Activated naive CD4-positive, alpha-beta T cell treated with anti-CD3 and anti-CD28 coated beads, Interleukin-2, amount 50 U/mL, for 24 hours (primary cell): ENCODE results near the gene DPP10.

Experiments used
- H3K27ac Mint-ChIP-seq: one replicate; pipeline ENCODE4 v1.8.0; 2021; ENCODE audit warnings: mild to moderate bottlenecking, mixed read lengths
- H3K27me3 Mint-ChIP-seq: one replicate; pipeline ENCODE4 v1.8.0; 2021; ENCODE audit warnings: mixed read lengths
- H3K36me3 Mint-ChIP-seq: one replicate; pipeline ENCODE4 v1.8.0; 2021; ENCODE audit warnings: mixed read lengths
- H3K4me1 Mint-ChIP-seq: one replicate; pipeline ENCODE4 v1.8.0; 2021; ENCODE audit warnings: mixed read lengths
- H3K4me3 Mint-ChIP-seq: one replicate; pipeline ENCODE4 v1.8.0; 2021; ENCODE audit warnings: mild to moderate bottlenecking, mixed read lengths
- H3K9me3 Mint-ChIP-seq: one replicate; pipeline ENCODE4 v1.8.0; 2021; ENCODE audit warnings: mixed read lengths

DPP10 gene

DNA sequence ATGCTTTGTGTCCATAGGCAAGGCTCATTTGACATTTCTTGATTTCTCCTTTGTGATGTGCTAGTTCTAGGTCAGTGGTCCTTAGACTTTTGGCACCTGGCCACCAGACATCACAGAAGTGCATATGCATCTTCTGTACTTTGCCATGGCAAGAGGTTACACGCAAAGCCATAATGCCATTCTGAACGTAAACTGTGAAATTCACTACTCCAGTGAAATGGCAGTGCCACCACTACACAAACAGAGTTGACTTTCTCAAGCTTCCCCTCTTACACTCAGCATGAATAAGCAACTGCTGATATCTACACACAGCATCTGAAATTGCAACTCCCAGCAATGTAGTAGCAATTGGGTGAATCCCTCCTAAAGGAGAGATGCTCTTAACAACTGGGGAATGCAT, 729.3 kb downstream of the DPP10 start:
- no peaks in the 10 kb centered on the region for H3K27me3 Mint-ChIP-seq
- H3K36me3 Mint-ChIP-seq = no peaks in the 10 kb centered on the region
- no peak overlapping the region for H3K27ac Mint-ChIP-seq
- H3K4me3 Mint-ChIP-seq = no peak overlapping the region
- H3K9me3 Mint-ChIP-seq = no peaks in the 10 kb centered on the region
- no peaks in the 10 kb centered on the region for H3K4me1 Mint-ChIP-seq

DNA sequence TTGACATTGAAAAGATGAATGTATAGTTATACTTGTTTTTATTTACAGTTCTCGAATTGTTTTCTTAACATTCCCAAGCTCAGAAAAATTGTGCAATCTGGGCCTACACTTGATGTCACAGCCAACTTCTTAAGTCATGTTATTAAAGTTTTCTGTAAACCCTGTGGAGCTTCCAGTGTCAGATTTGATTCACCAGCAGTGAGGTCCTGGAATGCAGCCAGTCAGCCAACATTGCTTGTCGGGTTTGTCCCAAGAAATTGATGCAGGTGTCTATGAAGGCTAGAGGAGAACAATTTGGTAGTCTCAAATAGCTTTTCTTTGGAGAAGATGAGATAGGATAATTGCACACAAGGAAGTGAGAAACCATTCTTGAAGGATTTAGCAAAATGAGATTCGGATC, 732.2 kb downstream of the DPP10 start:
- no peak overlapping the region for H3K27ac Mint-ChIP-seq
- no peaks in the 10 kb centered on the region for H3K4me1 Mint-ChIP-seq
- H3K9me3 Mint-ChIP-seq = peaks cover 4% of the 10 kb centered on the region
- H3K27me3 Mint-ChIP-seq = no peaks in the 10 kb centered on the region
- no peaks in the 10 kb centered on the region for H3K36me3 Mint-ChIP-seq
- no peak overlapping the region for H3K4me3 Mint-ChIP-seq

DNA sequence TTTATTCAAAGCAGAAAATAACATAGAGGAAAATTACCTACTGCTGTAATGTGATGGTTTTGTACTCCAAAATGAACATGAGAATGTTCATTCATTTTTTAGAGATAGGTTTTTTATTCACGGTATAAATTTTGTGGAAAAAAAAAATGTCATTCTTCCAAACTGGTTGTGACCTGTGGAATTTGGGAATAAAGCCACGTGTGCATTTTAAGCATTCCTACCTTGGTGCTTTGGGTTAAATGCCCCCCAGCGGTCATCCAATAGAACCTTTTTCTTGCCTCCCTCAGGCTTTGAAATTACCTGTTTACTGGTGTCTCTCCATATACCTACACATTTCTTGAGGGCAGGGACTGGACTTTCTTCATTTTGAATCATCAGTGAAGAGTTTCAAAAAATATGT, 740.7 kb downstream of the DPP10 start:
- H3K4me1 Mint-ChIP-seq = no peaks in the 10 kb centered on the region
- peaks cover 9% of the 10 kb centered on the region for H3K9me3 Mint-ChIP-seq
- H3K36me3 Mint-ChIP-seq = no peaks in the 10 kb centered on the region
- no peak overlapping the region for H3K27ac Mint-ChIP-seq
- H3K4me3 Mint-ChIP-seq = no peak overlapping the region
- H3K27me3 Mint-ChIP-seq = no peaks in the 10 kb centered on the region

DNA sequence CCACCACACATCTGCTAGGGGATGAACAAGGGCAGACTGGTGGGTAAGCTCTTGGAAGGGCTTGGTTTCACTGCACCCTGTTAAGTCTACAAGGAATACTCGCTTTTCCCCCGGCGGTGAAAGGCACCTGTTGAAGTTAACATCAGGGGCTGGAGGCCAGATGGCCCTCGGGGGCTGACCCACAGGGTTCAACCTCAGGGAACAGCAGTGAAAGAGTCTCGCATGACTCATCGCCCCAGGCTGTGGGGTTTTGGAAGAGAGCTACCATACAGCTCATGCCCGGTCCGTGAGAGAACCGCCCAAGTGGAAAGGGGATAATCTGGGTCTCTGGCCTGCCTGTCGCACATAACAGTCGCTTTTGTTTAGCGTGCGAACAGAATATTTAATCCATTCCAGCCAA, 748.0 kb downstream of the DPP10 start:
- Mint-ChIP-seq H3K36me3 (no peaks in the 10 kb centered on the region), H3K27me3 (no peaks in the 10 kb centered on the region), H3K27ac (no peak overlapping the region), H3K4me3 (no peak overlapping the region), H3K9me3 (peaks cover 15% of the 10 kb centered on the region), H3K4me1 (no peaks in the 10 kb centered on the region)

DNA sequence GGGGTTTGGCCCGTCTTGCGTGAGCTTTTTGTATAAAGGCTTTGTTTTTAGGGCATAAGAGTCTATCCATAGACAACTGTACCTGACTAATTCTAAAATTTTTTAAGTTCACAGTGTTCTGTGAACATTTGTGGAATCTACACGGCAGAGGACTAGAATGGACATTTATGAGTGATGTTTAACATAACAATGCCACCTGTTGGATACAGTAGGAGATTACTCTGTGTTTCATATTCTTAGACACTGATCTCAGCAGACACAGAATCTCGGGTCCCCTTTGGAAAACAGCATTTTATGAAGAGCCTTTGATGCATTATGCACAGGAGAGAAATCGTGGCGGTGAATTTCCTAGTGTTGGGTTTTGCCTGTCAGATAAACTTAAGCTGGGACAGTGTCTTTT, 752.2 kb downstream of the DPP10 start:
- no peak overlapping the region for H3K4me3 Mint-ChIP-seq
- no peaks in the 10 kb centered on the region for H3K36me3 Mint-ChIP-seq
- no peaks in the 10 kb centered on the region for H3K9me3 Mint-ChIP-seq
- no peak overlapping the region for H3K27ac Mint-ChIP-seq
- H3K4me1 Mint-ChIP-seq = no peaks in the 10 kb centered on the region
- no peaks in the 10 kb centered on the region for H3K27me3 Mint-ChIP-seq

DNA sequence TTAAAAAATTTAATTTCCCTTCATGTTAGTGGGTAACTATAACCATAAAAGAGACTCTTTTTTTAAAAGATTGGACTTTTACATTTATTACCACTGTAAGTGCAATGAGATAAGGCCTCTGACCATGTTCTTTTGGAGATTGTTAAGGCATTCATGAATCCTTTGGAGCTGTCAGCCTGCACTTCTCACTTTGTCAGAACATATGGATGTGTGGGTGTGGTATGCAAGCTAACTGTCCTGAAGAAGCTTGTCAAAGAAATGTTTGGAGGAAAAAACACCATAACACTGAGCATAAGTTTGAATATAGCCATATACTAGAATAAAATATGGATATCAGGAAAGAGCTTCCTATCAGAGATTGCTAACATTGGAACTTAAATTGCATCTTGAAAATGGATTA, 754.1 kb downstream of the DPP10 start:
- no peaks in the 10 kb centered on the region for H3K4me1 Mint-ChIP-seq
- no peaks in the 10 kb centered on the region for H3K27me3 Mint-ChIP-seq
- no peaks in the 10 kb centered on the region for H3K36me3 Mint-ChIP-seq
- no peaks in the 10 kb centered on the region for H3K9me3 Mint-ChIP-seq
- H3K4me3 Mint-ChIP-seq = no peak overlapping the region
- H3K27ac Mint-ChIP-seq = no peak overlapping the region

DNA sequence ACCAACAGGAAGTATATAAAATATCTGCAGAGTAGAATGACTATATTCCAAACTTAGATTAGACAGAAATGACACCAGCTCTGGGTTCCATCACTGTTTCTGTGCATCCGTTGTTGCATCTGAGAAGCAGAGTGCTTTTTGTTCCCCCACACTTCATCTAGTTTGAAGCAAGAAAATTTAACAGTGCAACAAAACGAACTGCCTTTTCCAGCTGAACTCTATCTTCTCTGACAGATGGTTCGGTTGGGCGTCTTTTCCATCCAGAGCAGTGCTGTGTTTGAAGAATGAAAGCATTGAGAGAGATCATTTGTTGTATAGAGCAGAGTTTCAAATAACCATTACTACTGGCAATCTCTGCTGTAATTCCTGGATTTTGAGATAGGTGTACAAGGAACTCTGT, 757.5 kb downstream of the DPP10 start:
- H3K4me1 Mint-ChIP-seq = no peaks in the 10 kb centered on the region
- no peak overlapping the region for H3K27ac Mint-ChIP-seq
- no peaks in the 10 kb centered on the region for H3K9me3 Mint-ChIP-seq
- H3K27me3 Mint-ChIP-seq = no peaks in the 10 kb centered on the region
- H3K36me3 Mint-ChIP-seq = no peaks in the 10 kb centered on the region
- no peak overlapping the region for H3K4me3 Mint-ChIP-seq

DNA sequence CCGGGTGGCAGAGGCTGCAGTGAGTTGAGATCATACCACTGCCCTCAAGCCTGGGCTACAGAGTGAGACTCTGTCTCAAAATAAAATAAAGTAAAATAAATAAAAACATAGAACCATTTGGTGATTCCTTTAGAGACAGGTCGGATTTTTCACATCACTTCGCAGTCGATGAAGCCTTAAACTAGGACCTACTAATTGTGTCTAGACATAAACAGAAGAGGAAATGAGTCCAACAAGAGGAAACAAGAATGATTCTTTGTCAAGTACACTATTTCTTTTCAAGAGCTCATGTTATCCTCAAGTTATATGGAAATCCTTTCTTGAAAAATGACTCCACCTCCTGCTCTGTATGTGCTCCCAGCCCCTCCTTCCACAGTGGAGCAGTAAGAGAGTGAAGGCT, 758.9 kb downstream of the DPP10 start:
- H3K9me3 Mint-ChIP-seq = no peaks in the 10 kb centered on the region
- H3K4me3 Mint-ChIP-seq = no peak overlapping the region
- H3K4me1 Mint-ChIP-seq = no peaks in the 10 kb centered on the region
- H3K27ac Mint-ChIP-seq = no peak overlapping the region
- no peaks in the 10 kb centered on the region for H3K27me3 Mint-ChIP-seq
- no peaks in the 10 kb centered on the region for H3K36me3 Mint-ChIP-seq

DNA sequence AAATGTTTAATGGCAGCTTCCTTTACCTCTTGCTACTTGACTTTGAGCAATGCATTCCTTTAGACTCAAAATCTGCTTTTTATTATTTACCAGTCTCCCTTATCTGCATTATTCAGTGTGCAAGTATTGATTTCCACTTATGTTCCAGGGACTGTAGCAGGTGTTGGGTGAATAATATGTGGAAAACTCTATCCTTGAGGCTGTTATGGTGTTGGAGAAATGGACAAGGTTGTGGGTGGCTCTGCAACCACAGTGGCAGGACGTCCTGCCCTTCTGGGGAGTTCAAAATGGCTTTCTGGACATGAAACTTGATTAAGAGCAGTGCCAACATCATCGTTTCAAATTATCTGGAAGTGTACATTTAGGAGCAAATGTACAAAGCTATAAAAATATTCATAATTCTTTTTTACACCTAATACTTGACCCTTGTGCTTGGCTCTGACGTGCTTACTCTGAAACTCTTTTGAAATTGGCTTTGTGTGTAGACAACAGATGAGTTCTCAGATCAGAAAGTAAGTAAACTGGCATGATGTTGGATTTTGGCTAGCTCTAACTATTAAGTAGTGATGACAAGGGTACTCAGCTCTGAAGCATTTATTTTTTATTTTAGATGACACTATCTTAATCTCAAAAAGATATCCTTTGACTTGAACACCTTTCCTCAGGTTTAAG, 766.2 kb downstream of the DPP10 start:
- Mint-ChIP-seq H3K27ac (no peak overlapping the region), H3K27me3 (no peaks in the 10 kb centered on the region), H3K4me1 (no peaks in the 10 kb centered on the region), H3K9me3 (no peaks in the 10 kb centered on the region), H3K4me3 (no peak overlapping the region), H3K36me3 (no peaks in the 10 kb centered on the region)

DNA sequence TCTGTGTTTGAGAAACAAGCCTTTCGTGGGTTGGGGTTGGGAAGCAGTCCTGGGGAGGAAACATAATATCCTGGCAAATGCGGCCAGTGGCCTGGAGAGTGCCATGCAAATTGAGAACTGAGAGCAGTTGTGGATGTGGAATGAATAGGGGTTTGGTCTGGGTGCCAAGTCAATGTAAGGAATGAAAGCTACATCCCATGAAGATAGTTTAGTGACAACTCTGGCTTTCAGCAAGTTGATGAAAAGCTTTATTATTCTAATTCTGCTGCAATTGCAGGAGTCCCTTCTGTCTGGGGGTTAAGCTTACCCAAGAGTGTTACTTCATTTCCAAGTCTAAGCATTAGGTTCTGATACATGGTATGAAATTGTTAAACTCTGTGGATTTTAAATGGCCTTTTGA, 771.6 kb downstream of the DPP10 start:
- no peaks in the 10 kb centered on the region for H3K9me3 Mint-ChIP-seq
- H3K27ac Mint-ChIP-seq = no peak overlapping the region
- H3K4me3 Mint-ChIP-seq = no peak overlapping the region
- H3K4me1 Mint-ChIP-seq = no peaks in the 10 kb centered on the region
- no peaks in the 10 kb centered on the region for H3K36me3 Mint-ChIP-seq
- H3K27me3 Mint-ChIP-seq = no peaks in the 10 kb centered on the region

DNA sequence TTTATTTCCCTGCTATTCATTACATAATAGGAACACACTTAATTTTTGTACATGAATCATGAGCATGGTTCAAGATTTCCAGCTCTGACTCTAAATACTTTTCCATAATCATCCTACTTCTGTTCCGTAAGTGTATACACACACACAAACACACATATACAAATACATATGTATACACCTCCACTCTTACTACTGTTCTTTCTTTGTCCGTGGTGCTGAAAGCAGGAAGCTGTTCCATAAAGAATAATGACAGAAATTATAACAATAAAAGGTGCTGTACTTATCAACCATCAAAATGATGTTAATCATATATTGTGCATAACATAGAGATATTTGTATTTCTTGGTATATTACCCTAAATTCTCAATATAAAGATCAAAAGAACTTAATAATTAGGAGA, 776.9 kb downstream of the DPP10 start:
- Mint-ChIP-seq H3K9me3 (peaks cover 10% of the 10 kb centered on the region), H3K27me3 (no peaks in the 10 kb centered on the region), H3K36me3 (no peaks in the 10 kb centered on the region), H3K4me1 (no peaks in the 10 kb centered on the region), H3K4me3 (no peak overlapping the region), H3K27ac (no peak overlapping the region)

DNA sequence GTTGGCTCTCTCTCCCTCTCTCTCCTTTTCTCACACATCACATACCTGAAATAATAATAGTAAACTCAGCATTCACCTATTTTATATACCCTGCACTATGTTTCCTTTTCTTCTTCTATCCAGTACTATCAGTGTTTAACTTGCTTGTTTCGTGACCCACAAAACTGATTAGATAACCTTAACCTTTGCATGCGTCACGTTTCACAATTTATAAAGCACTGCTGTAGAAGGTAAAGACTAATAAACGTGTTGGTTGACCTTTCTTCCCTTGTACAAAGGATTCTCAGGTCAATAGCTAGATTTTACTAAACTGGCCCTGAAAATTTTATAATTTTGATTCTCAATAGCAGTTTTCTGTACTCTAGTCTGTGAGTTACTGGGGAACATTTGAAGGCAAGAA, 791.7 kb downstream of the DPP10 start:
- Mint-ChIP-seq H3K27me3 (peaks cover 1% of the 10 kb centered on the region), H3K27ac (no peak overlapping the region), H3K4me3 (no peak overlapping the region), H3K9me3 (no peaks in the 10 kb centered on the region), H3K4me1 (no peaks in the 10 kb centered on the region), H3K36me3 (no peaks in the 10 kb centered on the region)

DNA sequence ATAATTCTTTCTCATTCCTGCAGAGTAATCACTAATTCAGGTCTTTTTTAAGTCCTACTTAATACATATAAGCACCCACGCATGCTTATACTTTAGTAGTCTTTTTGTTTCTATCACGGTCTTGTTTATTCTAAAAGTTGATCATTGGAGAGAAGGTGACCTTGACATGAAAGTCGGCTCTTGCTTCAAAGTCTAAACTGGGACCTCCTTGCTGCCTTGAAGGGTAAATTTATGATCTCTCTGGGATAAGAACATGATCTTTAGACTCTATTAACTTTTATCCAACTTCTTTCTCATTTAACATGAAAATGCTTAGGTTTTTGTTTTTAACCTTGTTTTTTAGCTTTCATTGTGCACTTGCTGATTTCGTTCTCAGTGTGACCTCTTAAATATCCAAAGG, 792.3 kb downstream of the DPP10 start:
- no peak overlapping the region for H3K27ac Mint-ChIP-seq
- H3K4me1 Mint-ChIP-seq = no peaks in the 10 kb centered on the region
- no peak overlapping the region for H3K4me3 Mint-ChIP-seq
- no peaks in the 10 kb centered on the region for H3K9me3 Mint-ChIP-seq
- H3K27me3 Mint-ChIP-seq = peaks cover 1% of the 10 kb centered on the region
- H3K36me3 Mint-ChIP-seq = no peaks in the 10 kb centered on the region

DNA sequence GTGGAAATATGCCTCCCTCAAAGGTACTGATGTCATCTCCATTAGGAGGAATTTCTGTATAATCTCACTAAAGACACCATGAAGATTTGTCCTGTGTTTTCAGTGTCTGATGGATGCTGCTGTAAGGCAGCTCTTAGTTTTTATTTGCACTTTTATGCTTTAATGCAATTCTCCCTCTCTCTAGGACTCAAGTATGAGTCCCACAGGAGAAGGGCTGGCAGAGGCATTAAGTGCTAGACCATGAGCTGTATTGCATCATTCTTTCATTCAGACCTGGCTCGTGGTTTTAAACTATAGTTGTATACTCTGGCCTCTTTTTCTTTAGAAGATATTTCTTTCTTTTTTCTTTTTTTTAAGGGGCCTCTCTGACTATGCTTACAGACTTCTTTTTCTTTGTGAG, 805.6 kb downstream of the DPP10 start:
- Mint-ChIP-seq H3K4me1 (no peaks in the 10 kb centered on the region), H3K36me3 (no peaks in the 10 kb centered on the region), H3K9me3 (no peaks in the 10 kb centered on the region), H3K27ac (no peak overlapping the region), H3K4me3 (no peak overlapping the region), H3K27me3 (no peaks in the 10 kb centered on the region)

DNA sequence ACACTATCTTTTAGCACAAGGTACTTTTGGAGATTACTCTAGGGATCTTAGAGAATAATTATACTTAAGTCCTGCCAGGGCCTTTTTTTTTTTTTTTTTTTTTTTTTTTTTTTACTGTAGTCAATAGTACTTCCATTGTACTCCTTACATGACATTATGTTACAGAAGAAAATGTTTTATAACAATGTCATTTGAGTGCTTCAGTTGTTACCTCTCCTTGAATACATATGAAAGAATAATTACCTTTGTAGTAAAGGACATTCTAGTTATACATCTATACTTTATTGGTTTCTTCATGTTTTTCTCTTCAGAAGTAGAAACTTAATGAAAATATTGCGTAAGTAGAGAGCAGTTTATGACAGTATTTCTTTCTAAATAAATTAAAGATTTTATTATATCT, 834.9 kb downstream of the DPP10 start:
- no peaks in the 10 kb centered on the region for H3K36me3 Mint-ChIP-seq
- H3K9me3 Mint-ChIP-seq = peaks cover 5% of the 10 kb centered on the region
- no peaks in the 10 kb centered on the region for H3K27me3 Mint-ChIP-seq
- no peaks in the 10 kb centered on the region for H3K4me1 Mint-ChIP-seq
- no peak overlapping the region for H3K4me3 Mint-ChIP-seq
- H3K27ac Mint-ChIP-seq = no peak overlapping the region

DNA sequence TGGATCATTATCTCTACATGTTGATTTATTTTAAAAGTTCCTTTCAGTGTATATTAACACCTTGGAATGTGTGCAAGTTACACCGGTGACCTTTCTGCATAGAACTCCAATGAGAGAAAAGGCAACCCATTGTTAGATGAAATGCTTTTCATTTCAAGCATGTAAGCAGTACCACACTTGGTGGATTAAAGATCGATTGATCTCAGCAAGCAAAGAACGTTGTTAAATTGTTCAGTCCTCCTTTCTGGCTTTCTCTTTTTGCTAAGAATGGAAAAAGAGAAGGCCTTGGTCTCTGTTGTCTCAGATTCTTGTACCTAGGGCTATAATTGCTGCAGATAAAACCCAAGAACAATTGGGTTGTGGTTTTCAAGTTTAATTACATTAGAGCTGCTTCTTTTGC, 843.0 kb downstream of the DPP10 start:
- H3K9me3 Mint-ChIP-seq = no peaks in the 10 kb centered on the region
- no peaks in the 10 kb centered on the region for H3K36me3 Mint-ChIP-seq
- H3K4me3 Mint-ChIP-seq = no peak overlapping the region
- H3K27ac Mint-ChIP-seq = no peak overlapping the region
- H3K27me3 Mint-ChIP-seq = no peaks in the 10 kb centered on the region
- no peaks in the 10 kb centered on the region for H3K4me1 Mint-ChIP-seq

DNA sequence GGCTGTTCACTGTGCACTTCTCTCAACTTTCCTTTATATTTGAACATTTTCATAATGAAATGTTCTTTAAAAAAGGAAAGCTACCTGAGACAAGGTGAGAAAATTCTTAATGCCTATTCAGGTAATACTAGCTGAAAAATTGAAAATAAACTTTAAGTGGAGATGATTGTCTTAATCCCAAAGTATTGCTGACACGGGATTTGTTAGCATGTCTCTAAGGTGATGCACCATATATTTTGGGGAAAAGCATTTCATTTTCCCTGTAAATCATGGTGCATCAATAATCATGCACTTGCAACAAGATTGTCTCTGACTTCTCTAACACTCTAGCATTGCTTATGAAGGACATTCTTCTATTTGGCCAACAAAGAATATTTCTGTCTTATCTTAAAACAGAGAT, 848.0 kb downstream of the DPP10 start:
- no peak overlapping the region for H3K27ac Mint-ChIP-seq
- H3K36me3 Mint-ChIP-seq = no peaks in the 10 kb centered on the region
- no peaks in the 10 kb centered on the region for H3K9me3 Mint-ChIP-seq
- no peaks in the 10 kb centered on the region for H3K27me3 Mint-ChIP-seq
- H3K4me3 Mint-ChIP-seq = no peak overlapping the region
- no peaks in the 10 kb centered on the region for H3K4me1 Mint-ChIP-seq
